Measurements from ENCODE around the gene PTPRO.

GRCh38 chr12:15638231-15638630 is 315.9 kb downstream of the PTPRO start:
- TF ChIP-seq POLR2A (IDR thresholded peaks at IDR 0.05; ENCODE audit: low read length) (no peak), CTCF (IDR thresholded peaks at IDR 0.05) (no peak), BHLHE40 (IDR thresholded peaks at IDR 0.05; ENCODE audit: low read depth, low read length) (no peak)

Data from A549 (cell line).